Breast epithelium (tissue), 4 donors: ENCODE measurements around the gene SLC22A7. TPM values are rescaled to one million over a fixed set of nuclear protein-coding genes. Genes with fewer than 3 reads are reported as not detected.

ENCODE experiments used
- DNase-seq, 2 donors: peaks; one replicate each; pipeline ENCODE4 v3.0.0-alpha.2; 2019; ENCODE audit warnings: low spot score in 2 of 2
- H3K27ac ChIP-seq, 2 donors: fragments of 200-600 bp; sonication (generic) in 1 of 2; one replicate each; pipeline ENCODE4 v1.5.1; 2016 to 2019; ENCODE audit warnings: mild to moderate bottlenecking in 1 of 2
- H3K27me3 ChIP-seq, 2 donors: fragments of 200-600 bp; sonication (generic) in 1 of 2; one replicate each; pipeline versions ENCODE4 v1.5.1 to v1.6.0; 2017 to 2019; ENCODE audit warnings: control low read depth in 1 of 2, mild to moderate bottlenecking in 1 of 2
- H3K36me3 ChIP-seq: fragments of 200-600 bp; one replicate; pipeline ENCODE4 v1.5.1; 2019
- H3K4me1 ChIP-seq, 2 donors: fragments of 200-600 bp; sonication (generic); one replicate each; pipeline ENCODE4 v1.5.1; 2016 to 2019; ENCODE audit warnings: control low read depth in 1 of 2
- H3K4me3 ChIP-seq, 3 donors: fragments of 200-600 bp; sonication (generic); 1 replicate in 2 of 3; 2 replicates in 1 of 3; pipeline ENCODE4 v1.5.1; 2016 to 2019; ENCODE audit warnings: mild to moderate bottlenecking in 3 of 3, moderate library complexity in 2 of 3
- H3K9me3 ChIP-seq, 2 donors: fragments of 200-600 bp; sonication (generic) in 1 of 2; one replicate each; pipeline ENCODE4 v1.5.1; 2016 to 2019; ENCODE audit warnings: control low read depth in 1 of 2
- POLR2A ChIP-seq: fragments of 450-650 bp; IDR thresholded peaks from one replicate; pipeline ENCODE4 v1.6.1; 2016; ENCODE audit warnings: antibody characterized with exemption, mild to moderate bottlenecking, moderate library complexity
- POLR2AphosphoS5 ChIP-seq, 3 donors: sonication (generic); formaldehyde crosslinking; IDR thresholded peaks; one replicate each; pipeline ENCODE4 v1.6.1; 2017; ENCODE audit warnings: antibody characterized with exemption in 3 of 3
- intact Hi-C: fragments of 100-400 bp; cut with DNase I; formaldehyde crosslinking; loops from one replicate; pipeline ENCODE4 v1.15.1; 2023; ENCODE audit warnings: low total_unique reads
- total RNA-seq, 3 donors: library from RNA; depleted of rRNA; stranded (reverse); fragments of >200 nt; gene quantifications; one replicate each; pipeline ENCODE4 v1.1.0, GENCODE V29; 2016
- TF ChIP-seq, protein P1 (sequence below), 3 donors: fragments of 450-650 bp; IDR thresholded peaks; one replicate each; pipeline ENCODE4 v1.5.1; 2016 to 2017; ENCODE audit warnings: antibody characterized with exemption in 3 of 3, mild to moderate bottlenecking in 3 of 3, moderate library complexity in 3 of 3

The SLC22A7 gene
- total RNA-seq, 3 donors from 2014 or later, result not detected

DNA sequence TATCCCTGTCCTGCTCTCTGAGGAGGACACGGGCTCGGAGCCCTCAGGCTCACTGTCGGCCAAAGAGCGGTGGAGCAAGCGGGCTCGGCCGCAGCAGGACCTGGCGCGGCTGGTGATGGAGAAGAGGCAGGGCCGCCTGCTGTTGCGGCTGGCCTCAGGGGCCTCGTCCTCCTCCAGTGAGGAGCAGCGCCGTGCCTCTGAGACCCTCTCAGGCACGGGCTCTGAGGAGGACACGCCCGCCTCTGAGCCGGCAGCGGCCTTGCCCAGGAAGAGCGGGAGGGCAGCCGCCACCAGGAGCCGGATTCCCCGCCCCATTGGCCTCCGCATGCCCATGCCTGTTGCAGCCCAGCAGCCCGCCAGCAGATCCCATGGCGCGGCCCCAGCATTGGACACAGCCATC is 14.2 kb upstream of the SLC22A7 start:
- no peak for DNase-seq
- Histone ChIP-seq H3K36me3 (no peaks in the 10 kb centered on the region), H3K4me3 (peak overlapping the region in 2 of 3 donors; percentile 35 to 43), H3K4me1 (no peaks in the 10 kb centered on the region), H3K27ac (no peak overlapping the region), H3K9me3 (no peaks in the 10 kb centered on the region), H3K27me3 (peaks cover 0 to 44% of the 10 kb centered on the region in 2 donors)
- intact Hi-C loops, result no loop called here
- TF ChIP-seq, protein P1, sequence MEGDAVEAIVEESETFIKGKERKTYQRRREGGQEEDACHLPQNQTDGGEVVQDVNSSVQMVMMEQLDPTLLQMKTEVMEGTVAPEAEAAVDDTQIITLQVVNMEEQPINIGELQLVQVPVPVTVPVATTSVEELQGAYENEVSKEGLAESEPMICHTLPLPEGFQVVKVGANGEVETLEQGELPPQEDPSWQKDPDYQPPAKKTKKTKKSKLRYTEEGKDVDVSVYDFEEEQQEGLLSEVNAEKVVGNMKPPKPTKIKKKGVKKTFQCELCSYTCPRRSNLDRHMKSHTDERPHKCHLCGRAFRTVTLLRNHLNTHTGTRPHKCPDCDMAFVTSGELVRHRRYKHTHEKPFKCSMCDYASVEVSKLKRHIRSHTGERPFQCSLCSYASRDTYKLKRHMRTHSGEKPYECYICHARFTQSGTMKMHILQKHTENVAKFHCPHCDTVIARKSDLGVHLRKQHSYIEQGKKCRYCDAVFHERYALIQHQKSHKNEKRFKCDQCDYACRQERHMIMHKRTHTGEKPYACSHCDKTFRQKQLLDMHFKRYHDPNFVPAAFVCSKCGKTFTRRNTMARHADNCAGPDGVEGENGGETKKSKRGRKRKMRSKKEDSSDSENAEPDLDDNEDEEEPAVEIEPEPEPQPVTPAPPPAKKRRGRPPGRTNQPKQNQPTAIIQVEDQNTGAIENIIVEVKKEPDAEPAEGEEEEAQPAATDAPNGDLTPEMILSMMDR (IDR thresholded peaks at IDR 0.05), result no peak
- no peak for TF ChIP-seq POLR2A
- no peak for TF ChIP-seq POLR2AphosphoS5 (IDR thresholded peaks at IDR 0.05)

DNA sequence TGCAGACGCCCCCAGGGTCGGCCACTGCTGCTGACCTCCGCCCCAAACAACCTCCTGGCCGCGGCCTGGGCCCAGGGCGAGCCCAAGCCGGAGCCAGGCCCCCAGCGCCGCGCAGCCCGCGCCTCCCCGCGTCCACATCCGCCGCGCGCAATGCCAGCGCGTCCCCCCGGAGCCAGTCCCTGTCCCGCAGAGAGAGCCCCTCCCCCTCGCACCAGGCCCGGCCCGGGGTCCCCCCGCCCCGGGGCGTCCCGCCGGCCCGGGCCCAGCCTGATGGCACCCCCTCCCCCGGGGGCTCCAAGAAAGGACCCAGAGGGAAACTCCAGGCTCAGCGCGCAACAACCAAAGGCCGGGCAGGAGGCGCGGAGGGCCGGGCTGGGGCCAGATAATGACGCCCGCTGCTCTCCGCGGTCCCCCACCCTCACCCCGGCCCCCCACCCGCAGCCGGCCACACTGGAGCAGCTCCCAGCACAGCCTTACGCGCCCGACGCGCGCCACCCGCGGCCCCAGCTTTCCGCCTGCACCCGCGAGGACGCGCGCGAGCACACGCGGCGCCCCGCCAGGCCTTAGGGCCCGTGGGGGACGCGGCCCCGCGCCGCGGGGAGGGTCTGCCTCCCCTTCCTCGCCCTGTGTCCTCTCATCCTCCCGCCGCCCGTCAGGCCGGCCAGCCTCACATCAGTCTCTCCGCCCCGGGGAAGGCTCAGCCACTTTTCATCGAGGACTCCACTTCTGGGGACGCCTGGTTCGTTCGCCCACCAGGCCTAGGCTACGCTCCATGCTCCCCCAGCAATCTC is 12.9 kb upstream of the SLC22A7 start:
- peak overlapping the region; percentile 9 to 52 (median 43) for H3K4me3 ChIP-seq
- H3K27me3 ChIP-seq, result peaks cover 0 to 44% of the 10 kb centered on the region in 2 donors
- intact Hi-C loops, result no loop called here
- no peaks in the 10 kb centered on the region for H3K9me3 ChIP-seq
- DNase-seq, result no peak
- no peak overlapping the region for H3K27ac ChIP-seq
- no peaks in the 10 kb centered on the region for H3K36me3 ChIP-seq
- TF ChIP-seq POLR2AphosphoS5 (IDR thresholded peaks at IDR 0.05) (no peak), POLR2A (no peak)
- TF ChIP-seq, protein P1 (IDR thresholded peaks at IDR 0.05), result no peak
- no peaks in the 10 kb centered on the region for H3K4me1 ChIP-seq

DNA sequence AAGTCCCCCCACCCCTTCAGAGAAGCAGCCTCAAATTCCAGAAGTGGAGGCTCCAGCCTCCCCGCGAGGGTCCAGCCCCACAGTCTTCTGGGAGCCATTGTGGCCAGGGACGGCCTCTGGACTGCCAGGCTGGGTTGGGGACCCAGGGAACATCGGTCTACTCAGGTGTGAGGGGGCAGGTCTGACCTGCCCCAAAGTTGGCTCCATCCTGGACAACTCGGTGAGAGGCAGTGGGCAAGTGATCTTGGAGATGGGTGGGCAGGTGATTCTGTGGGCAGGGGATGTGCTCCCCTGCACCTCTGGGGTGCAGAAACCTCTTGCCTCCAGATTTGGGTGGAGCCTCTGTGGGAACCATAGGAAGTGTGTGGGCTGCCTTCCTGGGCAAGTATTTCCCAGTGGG is 12.2 kb upstream of the SLC22A7 start:
- no peaks in the 10 kb centered on the region for H3K4me1 ChIP-seq
- no peak overlapping the region for H3K27ac ChIP-seq
- H3K9me3 ChIP-seq, result no peaks in the 10 kb centered on the region
- H3K27me3 ChIP-seq, result peaks cover 0 to 44% of the 10 kb centered on the region in 2 donors
- intact Hi-C loops, result no loop called here
- no peaks in the 10 kb centered on the region for H3K36me3 ChIP-seq
- no peak overlapping the region for H3K4me3 ChIP-seq
- DNase-seq, result no peak
- TF ChIP-seq POLR2AphosphoS5 (IDR thresholded peaks at IDR 0.05) (no peak), POLR2A (no peak)
- TF ChIP-seq, protein P1 (IDR thresholded peaks at IDR 0.05), result no peak

DNA sequence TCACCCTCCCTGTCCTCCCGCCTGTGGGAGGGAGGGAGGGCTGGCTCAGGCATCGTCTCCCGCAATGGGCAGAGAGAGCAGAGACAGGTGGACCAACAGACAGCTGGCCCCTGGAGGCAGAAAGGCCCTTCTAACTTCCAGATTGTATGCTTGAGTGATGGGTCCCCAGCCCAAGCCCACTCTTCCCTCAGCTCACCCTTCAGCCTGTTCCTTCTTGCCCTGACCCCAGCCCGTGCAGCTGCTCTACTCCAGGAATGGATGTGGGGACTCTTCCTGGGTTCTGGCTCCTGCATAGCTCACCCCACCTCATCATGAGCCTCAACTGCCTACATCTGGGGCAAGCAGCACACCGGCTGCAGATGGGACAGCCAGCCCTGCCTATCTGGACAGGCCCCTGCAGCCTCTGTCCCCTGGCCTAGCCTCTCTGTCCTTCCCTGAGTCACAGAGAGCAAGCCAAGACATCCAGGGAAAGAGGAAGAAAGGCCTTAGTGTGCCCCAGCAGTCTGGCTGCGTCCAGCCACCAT is 11.5 kb upstream of the SLC22A7 start:
- no peak overlapping the region for H3K4me3 ChIP-seq
- no peaks in the 10 kb centered on the region for H3K36me3 ChIP-seq
- no peaks in the 10 kb centered on the region for H3K9me3 ChIP-seq
- H3K27ac ChIP-seq, result no peak overlapping the region
- H3K4me1 ChIP-seq, result no peaks in the 10 kb centered on the region
- intact Hi-C loops, result no loop called here
- DNase-seq, result no peak
- TF ChIP-seq POLR2AphosphoS5 (IDR thresholded peaks at IDR 0.05) (no peak), POLR2A (no peak)
- TF ChIP-seq, protein P1 (IDR thresholded peaks at IDR 0.05), result no peak
- peaks cover 0 to 41% of the 10 kb centered on the region in 2 donors for H3K27me3 ChIP-seq

DNA sequence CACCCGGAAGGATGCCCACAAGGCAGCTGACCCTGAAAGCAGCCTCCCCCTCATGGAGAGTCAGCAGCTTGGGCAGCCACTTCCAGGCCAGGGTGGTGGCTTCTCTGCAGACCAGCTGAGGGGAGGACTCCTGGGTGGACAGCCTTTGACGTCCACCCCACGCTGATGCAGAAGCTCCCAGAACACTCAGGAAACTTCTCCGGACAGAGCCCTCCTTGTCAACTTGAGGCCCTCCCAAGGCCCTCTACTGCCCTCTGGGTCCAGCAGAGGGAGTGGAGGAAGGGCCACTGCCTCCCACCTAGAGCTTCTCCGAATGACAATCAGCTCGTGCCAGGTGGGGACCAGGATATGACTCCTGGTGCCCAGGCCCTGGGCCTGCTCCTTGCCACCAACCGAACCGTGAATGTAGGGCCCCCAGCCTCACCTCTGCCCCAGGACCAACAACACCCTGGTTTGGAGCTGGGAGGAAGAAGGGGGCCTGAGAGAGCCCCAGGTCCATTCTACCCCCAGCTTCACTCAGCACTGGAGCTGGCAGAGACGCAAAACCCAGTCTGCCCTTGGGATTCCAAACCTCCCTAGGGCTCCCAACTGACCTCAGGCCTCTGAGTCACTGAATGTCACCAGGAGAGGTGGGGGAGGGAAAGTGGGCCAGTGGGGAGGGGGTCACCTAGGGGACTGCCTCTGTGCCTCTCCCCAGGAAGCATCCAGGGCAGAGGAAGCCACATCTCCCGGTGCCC is 10.9 kb upstream of the SLC22A7 start:
- Histone ChIP-seq H3K27ac (no peak overlapping the region), H3K27me3 (peaks cover 0 to 37% of the 10 kb centered on the region in 2 donors), H3K4me3 (no peak overlapping the region), H3K9me3 (no peaks in the 10 kb centered on the region), H3K36me3 (no peaks in the 10 kb centered on the region), H3K4me1 (no peaks in the 10 kb centered on the region)
- no peak for TF ChIP-seq POLR2AphosphoS5 (IDR thresholded peaks at IDR 0.05)
- no peak for TF ChIP-seq POLR2A
- TF ChIP-seq, protein P1 (IDR thresholded peaks at IDR 0.05), result no peak
- intact Hi-C loops, result no loop called here
- DNase-seq, result no peak
